GM12878 (cell line): ENCODE data around the gene PPHLN1. TPM values are rescaled to one million over a fixed set of nuclear protein-coding genes. Genes with fewer than 3 reads are reported as not detected.

Source experiments
- ATAC-seq: fragments of 200-7000 bp; cut with Tn5 transposase; 3 replicates; pipeline ENCODE4 v1.9.1; 2020; ENCODE audit warnings: mild to moderate bottlenecking, moderate library complexity
- BruUV-seq: library from RNA; stranded (reverse); fragments of 400-500 nt; replicated peaks from 2 replicates; lab custom pipeline; 2021; lab: Mats Ljungman, UMichigan
- CTCF ChIA-PET: fragments of 300-600 bp; sonication (Branson Sonifier 250); formaldehyde crosslinking; extraction: SDS; loops from one replicate; lab custom pipeline; 2021; ENCODE audit warnings: inconsistent platforms; lab: Yijun Ruan, JAX
- POLR2A ChIA-PET: fragments of 350-600 bp; formaldehyde crosslinking; extraction: SDS; loops from one replicate; lab custom pipeline; 2021; ENCODE audit warnings: inconsistent platforms; lab: Charles Lee
- RAD21 ChIA-PET: fragments of 300-600 bp; sonication (Branson Sonifier 250); formaldehyde crosslinking; loops from one replicate; lab custom pipeline; 2023; ENCODE audit warnings: antibody characterized with exemption; ENCODE audit not compliant: unreplicated experiment; lab: Charles Lee
- SMC1A ChIA-PET: fragments of 300-600 bp; sonication (Branson Sonifier 250); formaldehyde crosslinking; loops from one replicate; lab custom pipeline; 2023; ENCODE audit not compliant: unreplicated experiment, uncharacterized antibody; lab: Charles Lee
- DNase-seq: peaks from one replicate; pipeline ENCODE4 v3.0.0-alpha.2; 2011; ENCODE audit warnings: low read depth, low spot score
- FAIRE-seq: peaks from 3 replicates; lab custom pipeline; 2011; peaks lifted over from hg19 to GRCh38; lab: Jason Lieb, UNC
- H2AFZ ChIP-seq: 2 replicates; pipeline ENCODE4 v1.6.0; 2011; ENCODE audit warnings: low read depth, low read length, control low read depth; ENCODE audit not compliant: control insufficient read depth
- H3K27ac ChIP-seq: 2 replicates; pipeline ENCODE4 v1.5.1; 2011; ENCODE audit warnings: control low read depth; ENCODE audit not compliant: control insufficient read depth, insufficient read depth
- H3K27me3 ChIP-seq, 2 experiments: replicated peaks in 1 of 2; 2 replicates each; pipeline versions ENCODE4 v1.6.0 to v1.6.1; 2011; ENCODE audit warnings: low read length in 1 of 2; ENCODE audit not compliant: control insufficient read depth in 2 of 2, insufficient read depth in 2 of 2
- H3K36me3 ChIP-seq, 2 experiments: 2 replicates each; pipeline ENCODE4 v1.5.1; 2011; ENCODE audit warnings: low read length in 1 of 2; ENCODE audit not compliant: control insufficient read depth in 2 of 2, insufficient read depth in 2 of 2
- H3K4me1 ChIP-seq: 2 replicates; pipeline ENCODE4 v1.6.1; 2011; ENCODE audit warnings: mild to moderate bottlenecking, low read length, moderate library complexity, mixed read lengths; ENCODE audit not compliant: control insufficient read depth, insufficient read depth
- H3K4me2 ChIP-seq: 2 replicates; pipeline ENCODE4 v1.6.0; 2011; ENCODE audit warnings: control low read depth; ENCODE audit not compliant: control insufficient read depth, insufficient read depth
- H3K4me3 ChIP-seq: fragments of 200-600 bp; sonication (generic); 2 replicates; pipeline ENCODE4 v1.5.1; 2016
- H3K79me2 ChIP-seq: 2 replicates; pipeline ENCODE4 v1.6.0; 2011; ENCODE audit warnings: low read length; ENCODE audit not compliant: control insufficient read depth, insufficient read depth
- H3K9ac ChIP-seq: 2 replicates; pipeline ENCODE4 v1.8.0; 2011; ENCODE audit warnings: low read length, control low read depth, mixed read lengths; ENCODE audit not compliant: control insufficient read depth, insufficient read depth
- H3K9me3 ChIP-seq: replicated peaks from 3 replicates; pipeline ENCODE4 v1.5.1; 2011; ENCODE audit warnings: mild to moderate bottlenecking, low read length; ENCODE audit not compliant: control insufficient read depth, insufficient read depth
- H4K20me1 ChIP-seq: 2 replicates; pipeline ENCODE4 v1.6.0; 2011; ENCODE audit not compliant: control insufficient read depth, insufficient read depth
- ASH2L ChIP-seq: fragments of 300-600, 200-600 bp; sonication (generic); IDR thresholded peaks from 2 replicates; pipeline ENCODE4 v1.6.1; 2017; ENCODE audit warnings: low read depth, mild to moderate bottlenecking, borderline replicate concordance
- FOXK2 ChIP-seq: fragments of 450-650 bp; IDR thresholded peaks from 2 replicates; pipeline ENCODE4 v1.6.1; 2017; ENCODE audit warnings: mild to moderate bottlenecking, moderate library complexity
- LARP7 ChIP-seq: fragments of 450-650 bp; IDR thresholded peaks from 2 replicates; pipeline ENCODE4 v1.6.1; 2017; ENCODE audit warnings: mild to moderate bottlenecking
- POLR2AphosphoS2 ChIP-seq: IDR thresholded peaks from 2 replicates; pipeline ENCODE4 v1.6.1; 2011; ENCODE audit warnings: low read depth, mild to moderate bottlenecking, low read length, improper control_type of control experiment, moderate library complexity
- RB1 ChIP-seq: fragments of 450-650 bp; formaldehyde crosslinking; IDR thresholded peaks from 2 replicates; pipeline ENCODE4 v1.6.1; 2017; ENCODE audit warnings: mild to moderate bottlenecking, borderline replicate concordance
- SMC3 ChIP-seq: IDR thresholded peaks from 2 replicates; pipeline ENCODE4 v1.6.1; 2011; ENCODE audit warnings: low read length, improper control_type of control experiment, borderline replicate concordance
- SREBF1 ChIP-seq: IDR thresholded peaks from 2 replicates; pipeline ENCODE4 v1.6.1; 2012; ENCODE audit warnings: mild to moderate bottlenecking, low read length
- YBX1 ChIP-seq: fragments of 450-650 bp; IDR thresholded peaks from 2 replicates; pipeline ENCODE4 v1.6.1; 2016; ENCODE audit warnings: antibody characterized with exemption
- YY1 ChIP-seq: IDR thresholded peaks from 2 replicates; pipeline ENCODE4 v1.6.1; 2011; ENCODE audit warnings: low read depth, mild to moderate bottlenecking, low read length
- ZNF622 ChIP-seq: fragments of 450-650 bp; IDR thresholded peaks from 2 replicates; pipeline ENCODE4 v1.6.1; 2017; ENCODE audit warnings: mild to moderate bottlenecking, inconsistent platforms
- WGBS: methylation state at CpG from one replicate; pipeline ENCODE4 v1.1.6; 2016; ENCODE audit warnings: low lambda C conversion rate; ENCODE audit not compliant: insufficient replicate concordance, insufficient coverage; ENCODE audit errors: missing lambda C conversion rate; 5-methylcytosine and 5-hydroxymethylcytosine counted together
- in situ Hi-C: fragments of 300-500 bp; cut with MboI; formaldehyde crosslinking; loops from 9 replicates; pipeline ENCODE4 v1.14.3; 2018; ENCODE audit warnings: mixed read lengths
- intact Hi-C: fragments of 100-400 bp; cut with micrococcal nuclease; formaldehyde crosslinking; loops from one replicate; pipeline ENCODE4 v1.14.2; 2022; ENCODE audit not compliant: unreplicated experiment
- polyA plus RNA-seq, 11 experiments: library from polyadenylated mRNA; depleted of rRNA in 4 of 11; unstranded in 6 of 11; stranded (reverse) in 5 of 11; fragments of >200 nt; fragmentation: Nextera tagmentation in 4 of 11; fragmentation: Illumina TruSeq in 1 of 11; extraction: Ambion mirVana in 4 of 11; extraction: Trizol in 1 of 11; gene quantifications; 1 replicate in 1 of 11; 2 replicates in 10 of 11; pipeline versions ENCODE4 v1.2.1 to v1.2.3, GENCODE V29; 2011 to 2016; ENCODE audit warnings: inconsistent platforms in 2 of 11, missing spikeins in 2 of 11, low read depth in 1 of 11
- total RNA-seq, 4 experiments: library from RNA; depleted of rRNA in 3 of 4; stranded (reverse); fragments of >200 nt in 3 of 4; fragmentation: Illumina TruSeq in 1 of 4; extraction: Trizol in 1 of 4; gene quantifications; 2 replicates each; pipeline versions ENCODE4 v1.2.1 to v1.2.3, GENCODE V29; 2013 to 2021
- TF ChIP-seq, protein P1 (sequence below): fragments of 150-350 bp; IDR thresholded peaks from 2 replicates; pipeline ENCODE4 v1.6.1; 2016; ENCODE audit warnings: low read depth, low read length

Gene PPHLN1
- total and polyA plus RNA-seq, 10 of the 15 experiments (the other 5 are each of a cell fraction or from before 2014, with no cell fraction given) = 73.6 to 117 (median 92.1) TPM

- CTCF ChIA-PET = no interaction called here
Observed at GRCh38 chr12:42286741-42287140, 39.2 kb upstream of the PPHLN1 start.

More at GRCh38 chr12:42286741-42287140, 39.2 kb upstream of the PPHLN1 start:
- in situ Hi-C loops (no loop called here), intact Hi-C loops (no loop called here)
- ATAC-seq = no peak
- DNase-seq = no peak
- BruUV-seq = no TSS peak
- ChIA-PET SMC1A (interaction anchor here (0.6 kb wide), 1 partner anchor 54 kb away, joined by 4 read pairs; no protein-coding TSS in a partner anchor), POLR2A (no interaction called here), RAD21 (no interaction called here)
- Histone ChIP-seq H3K27me3 (no peaks in the 10 kb centered on the region), H3K4me1 (peaks cover 3% of the 10 kb centered on the region; the same call in 1 of the 2 replicates), H4K20me1 (no peaks in the 10 kb centered on the region), H3K79me2 (no peaks in the 10 kb centered on the region), H3K36me3 (no peaks in the 10 kb centered on the region), H3K4me2 (no peak overlapping the region), H3K27ac (no peak overlapping the region), H3K4me3 (no peak overlapping the region), H3K9me3 (no peaks in the 10 kb centered on the region), H3K9ac (no peak overlapping the region), H2AFZ (no peak overlapping the region)
- no peak for TF ChIP-seq POLR2AphosphoS2
- no peak for TF ChIP-seq ZNF622
- no peak for TF ChIP-seq YBX1
- no peak for TF ChIP-seq LARP7
- no peak for TF ChIP-seq RB1
- no peak for TF ChIP-seq ASH2L
- TF ChIP-seq, protein P1, sequence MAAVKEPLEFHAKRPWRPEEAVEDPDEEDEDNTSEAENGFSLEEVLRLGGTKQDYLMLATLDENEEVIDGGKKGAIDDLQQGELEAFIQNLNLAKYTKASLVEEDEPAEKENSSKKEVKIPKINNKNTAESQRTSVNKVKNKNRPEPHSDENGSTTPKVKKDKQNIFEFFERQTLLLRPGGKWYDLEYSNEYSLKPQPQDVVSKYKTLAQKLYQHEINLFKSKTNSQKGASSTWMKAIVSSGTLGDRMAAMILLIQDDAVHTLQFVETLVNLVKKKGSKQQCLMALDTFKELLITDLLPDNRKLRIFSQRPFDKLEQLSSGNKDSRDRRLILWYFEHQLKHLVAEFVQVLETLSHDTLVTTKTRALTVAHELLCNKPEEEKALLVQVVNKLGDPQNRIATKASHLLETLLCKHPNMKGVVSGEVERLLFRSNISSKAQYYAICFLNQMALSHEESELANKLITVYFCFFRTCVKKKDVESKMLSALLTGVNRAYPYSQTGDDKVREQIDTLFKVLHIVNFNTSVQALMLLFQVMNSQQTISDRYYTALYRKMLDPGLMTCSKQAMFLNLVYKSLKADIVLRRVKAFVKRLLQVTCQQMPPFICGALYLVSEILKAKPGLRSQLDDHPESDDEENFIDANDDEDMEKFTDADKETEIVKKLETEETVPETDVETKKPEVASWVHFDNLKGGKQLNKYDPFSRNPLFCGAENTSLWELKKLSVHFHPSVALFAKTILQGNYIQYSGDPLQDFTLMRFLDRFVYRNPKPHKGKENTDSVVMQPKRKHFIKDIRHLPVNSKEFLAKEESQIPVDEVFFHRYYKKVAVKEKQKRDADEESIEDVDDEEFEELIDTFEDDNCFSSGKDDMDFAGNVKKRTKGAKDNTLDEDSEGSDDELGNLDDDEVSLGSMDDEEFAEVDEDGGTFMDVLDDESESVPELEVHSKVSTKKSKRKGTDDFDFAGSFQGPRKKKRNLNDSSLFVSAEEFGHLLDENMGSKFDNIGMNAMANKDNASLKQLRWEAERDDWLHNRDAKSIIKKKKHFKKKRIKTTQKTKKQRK = no peak
- TF ChIP-seq YY1 = no peak
- no peak for TF ChIP-seq FOXK2
- no peak for TF ChIP-seq SREBF1
- TF ChIP-seq SMC3 = no peak
- FAIRE-seq = no peak
- WGBS = 73% methylated on average over 19 of the region's 26 CpGs
